ENCODE data around the gene TEX264. TPM values are rescaled to one million over a fixed set of nuclear protein-coding genes. Genes with fewer than 3 reads are reported as not detected.

Gene TEX264
- total RNA-seq, 1 donor = 56.1 TPM

DNA sequence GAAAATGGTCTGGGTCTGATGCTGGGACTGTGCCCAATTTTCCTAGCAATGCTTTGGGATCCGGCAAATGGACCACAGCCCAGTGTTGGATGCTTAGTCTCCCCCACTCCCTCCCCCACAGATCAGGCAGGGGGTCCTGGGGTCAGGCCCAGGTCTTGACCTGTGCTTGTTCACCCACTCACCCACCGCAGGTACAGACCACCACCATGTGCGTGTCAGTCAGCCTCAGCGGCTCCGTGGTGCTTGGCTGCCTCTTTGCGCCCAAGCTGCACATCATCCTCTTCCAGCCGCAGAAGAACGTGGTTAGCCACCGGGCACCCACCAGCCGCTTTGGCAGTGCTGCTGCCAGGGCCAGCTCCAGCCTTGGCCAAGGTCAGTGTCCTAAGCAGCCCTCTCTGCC lies 46.4 kb downstream of the TEX264 start:
- no peaks in the 10 kb centered on the region for H3K27me3 ChIP-seq (ENCODE audit: insufficient read depth, low read length)
- no peak overlapping the region for H3K4me3 ChIP-seq (ENCODE audit: insufficient read depth, low read length)
- DNase-seq (ENCODE audit: insufficient read length, low spot score, missing footprints) = no peak
- TF ChIP-seq, protein P1, sequence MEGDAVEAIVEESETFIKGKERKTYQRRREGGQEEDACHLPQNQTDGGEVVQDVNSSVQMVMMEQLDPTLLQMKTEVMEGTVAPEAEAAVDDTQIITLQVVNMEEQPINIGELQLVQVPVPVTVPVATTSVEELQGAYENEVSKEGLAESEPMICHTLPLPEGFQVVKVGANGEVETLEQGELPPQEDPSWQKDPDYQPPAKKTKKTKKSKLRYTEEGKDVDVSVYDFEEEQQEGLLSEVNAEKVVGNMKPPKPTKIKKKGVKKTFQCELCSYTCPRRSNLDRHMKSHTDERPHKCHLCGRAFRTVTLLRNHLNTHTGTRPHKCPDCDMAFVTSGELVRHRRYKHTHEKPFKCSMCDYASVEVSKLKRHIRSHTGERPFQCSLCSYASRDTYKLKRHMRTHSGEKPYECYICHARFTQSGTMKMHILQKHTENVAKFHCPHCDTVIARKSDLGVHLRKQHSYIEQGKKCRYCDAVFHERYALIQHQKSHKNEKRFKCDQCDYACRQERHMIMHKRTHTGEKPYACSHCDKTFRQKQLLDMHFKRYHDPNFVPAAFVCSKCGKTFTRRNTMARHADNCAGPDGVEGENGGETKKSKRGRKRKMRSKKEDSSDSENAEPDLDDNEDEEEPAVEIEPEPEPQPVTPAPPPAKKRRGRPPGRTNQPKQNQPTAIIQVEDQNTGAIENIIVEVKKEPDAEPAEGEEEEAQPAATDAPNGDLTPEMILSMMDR (IDR thresholded peaks at IDR 0.05; ENCODE audit: extremely low read depth, low read depth, low read length) = no peak
- no peaks in the 10 kb centered on the region for H4K20me1 ChIP-seq (ENCODE audit: insufficient read depth, low read length)
- H2AFZ ChIP-seq (ENCODE audit: low read length) = no peak overlapping the region
- no peaks in the 10 kb centered on the region for H3K4me1 ChIP-seq (ENCODE audit: insufficient read depth, low read length)
- no peaks in the 10 kb centered on the region for H3K36me3 ChIP-seq (ENCODE audit: insufficient read depth, low read length)
- no peaks in the 10 kb centered on the region for H3K79me2 ChIP-seq (ENCODE audit: insufficient read depth, low read length)
- no peak overlapping the region for H3K27ac ChIP-seq (ENCODE audit: low read depth, low read length)
- H3K9me3 ChIP-seq (ENCODE audit: low read depth, low read length) = no peaks in the 10 kb centered on the region
- no peak overlapping the region for H3K4me2 ChIP-seq (ENCODE audit: insufficient read depth, low read length)

GRCh38 chr3:51717947-51718346 lies 46.9 kb downstream of the TEX264 start:
- Histone ChIP-seq H3K4me1 (ENCODE audit: insufficient read depth, low read length) (no peaks in the 10 kb centered on the region), H2AFZ (ENCODE audit: low read length) (no peak overlapping the region), H3K79me2 (ENCODE audit: insufficient read depth, low read length) (no peaks in the 10 kb centered on the region), H3K36me3 (ENCODE audit: insufficient read depth, low read length) (no peaks in the 10 kb centered on the region), H4K20me1 (ENCODE audit: insufficient read depth, low read length) (no peaks in the 10 kb centered on the region), H3K4me3 (ENCODE audit: insufficient read depth, low read length) (no peak overlapping the region), H3K9me3 (ENCODE audit: low read depth, low read length) (no peaks in the 10 kb centered on the region), H3K4me2 (ENCODE audit: insufficient read depth, low read length) (no peak overlapping the region), H3K27ac (ENCODE audit: low read depth, low read length) (no peak overlapping the region), H3K27me3 (ENCODE audit: insufficient read depth, low read length) (no peaks in the 10 kb centered on the region)
- peak; percentile 39 for DNase-seq (ENCODE audit: insufficient read length, low spot score, missing footprints)
- TF ChIP-seq, protein P1 (IDR thresholded peaks at IDR 0.05; ENCODE audit: extremely low read depth, low read depth, low read length) = no peak

DNA sequence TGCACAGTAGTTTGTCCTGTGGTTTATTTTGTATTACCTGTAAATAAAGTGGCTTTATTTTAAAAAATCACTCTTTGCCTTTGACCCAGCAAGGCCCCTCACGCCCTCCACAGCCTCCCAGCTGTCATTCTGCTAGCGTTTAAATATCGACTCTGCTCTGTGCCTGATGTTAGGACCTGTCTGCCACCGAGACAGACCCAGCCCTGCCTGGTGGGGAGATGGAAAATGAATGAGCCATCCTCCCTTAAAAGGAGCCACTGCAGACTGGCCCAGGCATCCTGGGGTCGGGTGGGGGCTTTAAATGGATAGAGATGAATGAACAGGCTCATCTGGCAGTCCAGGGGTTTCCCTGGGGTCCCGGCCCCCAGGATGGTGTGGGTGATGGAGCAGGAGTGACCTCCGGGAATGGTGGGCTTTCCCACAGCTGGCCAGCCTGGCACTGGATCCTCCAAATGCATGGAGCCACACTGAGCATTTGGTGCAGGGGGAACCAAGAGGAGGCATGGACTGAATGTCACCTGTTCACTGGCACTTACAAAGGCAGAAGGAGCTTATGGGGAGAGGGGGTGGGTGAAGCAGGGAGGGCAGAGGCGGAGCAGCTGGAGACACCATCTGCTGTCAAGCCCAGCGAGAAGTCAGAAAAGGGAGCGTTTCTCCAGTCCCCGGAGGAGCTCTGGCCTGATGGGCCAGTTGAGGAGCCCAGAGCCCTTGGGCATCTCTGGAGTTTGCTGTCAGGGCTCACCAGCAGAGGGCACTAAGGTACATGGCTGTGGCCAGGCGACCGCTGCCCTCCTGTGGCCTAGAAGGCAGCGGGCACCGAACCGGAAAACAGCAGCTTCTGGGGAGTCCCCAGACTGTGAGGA lies 47.7 kb downstream of the TEX264 start:
- peak; percentile 94 for DNase-seq (ENCODE audit: insufficient read length, low spot score, missing footprints)
- H3K27me3 ChIP-seq (ENCODE audit: insufficient read depth, low read length) = no peaks in the 10 kb centered on the region
- TF ChIP-seq, protein P1 (IDR thresholded peaks at IDR 0.05; ENCODE audit: extremely low read depth, low read depth, low read length) = peak; percentile 81
- no peak overlapping the region for H2AFZ ChIP-seq (ENCODE audit: low read length)
- no peak overlapping the region for H3K27ac ChIP-seq (ENCODE audit: low read depth, low read length)
- H3K9me3 ChIP-seq (ENCODE audit: low read depth, low read length) = no peaks in the 10 kb centered on the region
- H3K4me1 ChIP-seq (ENCODE audit: insufficient read depth, low read length) = no peaks in the 10 kb centered on the region
- no peaks in the 10 kb centered on the region for H3K79me2 ChIP-seq (ENCODE audit: insufficient read depth, low read length)
- no peaks in the 10 kb centered on the region for H3K36me3 ChIP-seq (ENCODE audit: insufficient read depth, low read length)
- no peak overlapping the region for H3K4me3 ChIP-seq (ENCODE audit: insufficient read depth, low read length)
- no peaks in the 10 kb centered on the region for H4K20me1 ChIP-seq (ENCODE audit: insufficient read depth, low read length)
- no peak overlapping the region for H3K4me2 ChIP-seq (ENCODE audit: insufficient read depth, low read length)

DNA sequence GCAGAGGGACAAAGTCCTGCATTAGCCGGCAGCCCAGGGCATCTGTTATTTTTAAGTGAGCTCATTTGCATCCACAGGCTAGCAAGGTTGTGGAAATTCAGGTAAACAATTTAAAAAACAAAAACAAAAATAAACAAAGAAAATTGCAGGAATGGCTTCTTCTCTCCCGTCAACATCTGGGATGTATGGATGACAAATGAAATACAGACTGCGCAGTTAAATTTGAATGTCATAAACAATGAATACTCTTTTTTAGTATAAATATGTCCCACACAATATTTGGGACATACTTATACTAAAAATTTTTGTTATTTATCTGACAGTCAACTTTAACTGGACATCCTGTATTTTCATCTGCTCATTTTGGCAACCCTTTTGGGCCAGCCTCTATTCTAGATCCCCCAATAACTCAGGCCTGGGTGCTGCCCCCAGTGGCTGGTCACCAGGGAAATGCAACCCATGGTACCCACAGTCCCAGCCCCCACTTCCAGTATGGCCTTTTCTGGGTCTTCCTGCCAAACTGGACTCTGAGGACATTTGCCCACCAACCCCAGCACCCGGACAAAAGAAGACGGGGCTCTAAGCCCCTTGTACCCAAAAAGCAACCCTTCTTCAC lies 48.5 kb downstream of the TEX264 start:
- no peak overlapping the region for H3K4me2 ChIP-seq (ENCODE audit: insufficient read depth, low read length)
- H3K27ac ChIP-seq (ENCODE audit: low read depth, low read length) = no peak overlapping the region
- no peaks in the 10 kb centered on the region for H3K4me1 ChIP-seq (ENCODE audit: insufficient read depth, low read length)
- TF ChIP-seq, protein P1 (IDR thresholded peaks at IDR 0.05; ENCODE audit: extremely low read depth, low read depth, low read length) = peak; percentile 4
- no peaks in the 10 kb centered on the region for H3K79me2 ChIP-seq (ENCODE audit: insufficient read depth, low read length)
- H2AFZ ChIP-seq (ENCODE audit: low read length) = no peak overlapping the region
- H3K36me3 ChIP-seq (ENCODE audit: insufficient read depth, low read length) = no peaks in the 10 kb centered on the region
- no peaks in the 10 kb centered on the region for H3K27me3 ChIP-seq (ENCODE audit: insufficient read depth, low read length)
- no peak overlapping the region for H3K4me3 ChIP-seq (ENCODE audit: insufficient read depth, low read length)
- H3K9me3 ChIP-seq (ENCODE audit: low read depth, low read length) = no peaks in the 10 kb centered on the region
- no peaks in the 10 kb centered on the region for H4K20me1 ChIP-seq (ENCODE audit: insufficient read depth, low read length)
- DNase-seq (ENCODE audit: insufficient read length, low spot score, missing footprints) = peak; percentile 76

Measured in osteoblast (primary cell).